BJ (cell line): ENCODE data around the gene CHTF18. TPM values are rescaled to one million over a fixed set of nuclear protein-coding genes. Genes with fewer than 3 reads are reported as not detected.
A peak's percentile ranks its signal among the peaks of the same experiment; 100 is the strongest.

ENCODE experiments used
- CTCF ChIA-PET: fragments of 350-600 bp; formaldehyde crosslinking; extraction: SDS; loops from one replicate; lab custom pipeline; 2021; ENCODE audit warnings: antibody characterized with exemption, inconsistent platforms; lab: Yijun Ruan, JAX
- POLR2A ChIA-PET: fragments of 300-600 bp; sonication (Branson Sonifier 250); formaldehyde crosslinking; extraction: SDS; loops from one replicate; lab custom pipeline; 2021; ENCODE audit warnings: antibody characterized with exemption; lab: Charles Lee
- DNase-seq: peaks from one replicate; pipeline ENCODE4 v3.0.0-alpha.2; 2011; ENCODE audit warnings: low read depth
- H3K27me3 ChIP-seq: 2 replicates; pipeline ENCODE4 v1.6.0; 2011; ENCODE audit warnings: low read length; ENCODE audit not compliant: control insufficient read depth, insufficient read depth
- H3K36me3 ChIP-seq: 2 replicates; pipeline ENCODE4 v1.5.1; 2011; ENCODE audit warnings: low read length; ENCODE audit not compliant: control insufficient read depth, insufficient read depth
- H3K4me3 ChIP-seq: 2 replicates; pipeline ENCODE4 v1.5.1; 2011; ENCODE audit warnings: low read depth, mild to moderate bottlenecking, control low read depth, low read length
- CTCF ChIP-seq: IDR thresholded peaks from 2 replicates; pipeline ENCODE4 v1.5.1; 2011; ENCODE audit warnings: low read depth, mild to moderate bottlenecking, control low read depth, inconsistent platforms, low read length, moderate library complexity; ENCODE audit not compliant: insufficient read depth
- polyA plus RNA-seq: library from polyadenylated mRNA; depleted of rRNA; stranded (reverse); fragments of >200 nt; gene quantifications from 2 replicates; pipeline ENCODE4 v1.2.3, GENCODE V29; 2011

The CHTF18 gene
- polyA plus RNA-seq, 1 experiment = 6.1 TPM

DNA sequence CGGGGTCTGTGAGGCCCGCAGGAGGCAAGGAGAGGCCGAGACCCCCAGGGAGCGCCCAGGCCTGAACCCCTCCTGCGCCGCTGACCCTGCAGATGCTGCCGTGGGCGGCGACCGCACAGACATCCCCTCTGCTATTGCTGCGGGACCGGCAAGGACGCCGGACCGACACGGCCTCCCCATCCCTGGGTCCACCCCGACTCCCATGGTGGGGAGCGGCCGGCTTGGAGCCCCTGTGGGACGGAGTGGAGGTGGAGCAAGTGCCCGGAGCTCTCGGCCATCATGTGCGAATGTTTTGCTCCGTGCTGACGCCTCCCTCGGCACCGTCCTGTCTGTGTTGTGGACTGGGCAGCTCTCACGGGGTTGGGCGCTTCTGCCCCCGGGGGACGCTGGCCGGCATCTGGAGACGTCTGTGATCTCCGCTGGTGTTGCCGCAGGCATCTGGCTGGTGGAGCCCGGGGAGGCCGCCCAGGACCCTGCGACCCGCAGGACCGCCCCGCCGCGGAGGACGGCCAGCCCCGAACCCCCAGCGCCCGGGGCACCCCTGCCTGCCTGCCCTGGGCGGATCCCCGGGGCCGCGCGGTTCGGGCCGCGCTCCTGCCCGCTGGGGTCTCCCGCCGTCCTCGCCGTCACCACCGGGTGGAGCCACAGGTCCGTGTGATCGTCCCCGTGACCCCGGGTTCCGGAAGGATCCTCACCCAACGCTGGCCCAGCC is 24.9 kb downstream of the CHTF18 start:
- Histone ChIP-seq H3K36me3 (no peaks in the 10 kb centered on the region), H3K27me3 (no peaks in the 10 kb centered on the region), H3K4me3 (peak overlapping the region; percentile 34)
- CTCF ChIA-PET = interaction anchor here (0.6 to 3.9 kb wide), 6 partner anchors 101 to 530 kb away, joined by 3 to 54 read pairs (median 4); no protein-coding TSS in a partner anchor
- TF ChIP-seq CTCF = peak; percentile 68
- POLR2A ChIA-PET = interaction anchor here (0.6 kb wide), 1 partner anchor 248 kb away, joined by 4 read pairs; no protein-coding TSS in a partner anchor
- DNase-seq = no peak

- no peaks in the 10 kb centered on the region for H3K27me3 ChIP-seq
- no peak for TF ChIP-seq CTCF
- CTCF ChIA-PET = interaction anchor here (1.2 to 3.9 kb wide), 3 partner anchors 102 to 287 kb away, joined by 3 to 54 read pairs (median 10); no protein-coding TSS in a partner anchor
- H3K36me3 ChIP-seq = no peaks in the 10 kb centered on the region
- peak overlapping the region; percentile 21 for H3K4me3 ChIP-seq
- DNase-seq = no peak
- POLR2A ChIA-PET = no interaction called here
Observed at GRCh38 chr16:813916-814412, 25.5 kb downstream of the CHTF18 start.

DNA sequence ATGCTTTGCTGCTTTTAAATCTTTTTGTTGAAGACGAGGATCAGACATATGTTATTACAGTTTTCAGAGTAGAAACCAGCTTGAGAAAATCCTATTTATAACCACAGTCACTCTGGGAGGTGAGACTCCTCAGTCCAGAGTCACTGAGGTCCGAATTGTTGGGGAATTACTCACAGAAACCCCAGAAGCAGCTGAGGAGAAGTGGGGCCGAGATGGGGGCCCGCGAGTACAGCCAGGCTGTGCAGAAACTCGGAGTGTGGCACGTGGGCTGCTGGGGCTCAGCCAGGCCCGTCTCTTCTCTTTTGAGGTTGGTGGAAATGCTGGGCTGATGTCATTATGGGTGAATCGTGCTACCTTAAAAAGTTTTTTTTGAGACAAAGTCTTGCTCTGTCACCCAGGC is 26.6 kb downstream of the CHTF18 start:
- TF ChIP-seq CTCF = no peak
- ChIA-PET POLR2A (no interaction called here), CTCF (interaction anchor here (0.7 to 3.9 kb wide), 5 partner anchors 103 to 286 kb away, joined by 3 to 54 read pairs (median 7); no protein-coding TSS in a partner anchor)
- no peaks in the 10 kb centered on the region for H3K36me3 ChIP-seq
- DNase-seq = no peak
- H3K4me3 ChIP-seq = no peak overlapping the region
- no peaks in the 10 kb centered on the region for H3K27me3 ChIP-seq

- TF ChIP-seq CTCF = no peak
- Histone ChIP-seq H3K36me3 (no peaks in the 10 kb centered on the region), H3K27me3 (no peaks in the 10 kb centered on the region), H3K4me3 (no peak overlapping the region)
- ChIA-PET POLR2A (no interaction called here), CTCF (interaction anchor here (0.9 to 3.9 kb wide), 3 partner anchors 241 to 285 kb away, joined by 3 to 54 read pairs (median 10); no protein-coding TSS in a partner anchor)
- DNase-seq = no peak
Observed at GRCh38 chr16:815861-816260, 27.4 kb downstream of the CHTF18 start.

DNA sequence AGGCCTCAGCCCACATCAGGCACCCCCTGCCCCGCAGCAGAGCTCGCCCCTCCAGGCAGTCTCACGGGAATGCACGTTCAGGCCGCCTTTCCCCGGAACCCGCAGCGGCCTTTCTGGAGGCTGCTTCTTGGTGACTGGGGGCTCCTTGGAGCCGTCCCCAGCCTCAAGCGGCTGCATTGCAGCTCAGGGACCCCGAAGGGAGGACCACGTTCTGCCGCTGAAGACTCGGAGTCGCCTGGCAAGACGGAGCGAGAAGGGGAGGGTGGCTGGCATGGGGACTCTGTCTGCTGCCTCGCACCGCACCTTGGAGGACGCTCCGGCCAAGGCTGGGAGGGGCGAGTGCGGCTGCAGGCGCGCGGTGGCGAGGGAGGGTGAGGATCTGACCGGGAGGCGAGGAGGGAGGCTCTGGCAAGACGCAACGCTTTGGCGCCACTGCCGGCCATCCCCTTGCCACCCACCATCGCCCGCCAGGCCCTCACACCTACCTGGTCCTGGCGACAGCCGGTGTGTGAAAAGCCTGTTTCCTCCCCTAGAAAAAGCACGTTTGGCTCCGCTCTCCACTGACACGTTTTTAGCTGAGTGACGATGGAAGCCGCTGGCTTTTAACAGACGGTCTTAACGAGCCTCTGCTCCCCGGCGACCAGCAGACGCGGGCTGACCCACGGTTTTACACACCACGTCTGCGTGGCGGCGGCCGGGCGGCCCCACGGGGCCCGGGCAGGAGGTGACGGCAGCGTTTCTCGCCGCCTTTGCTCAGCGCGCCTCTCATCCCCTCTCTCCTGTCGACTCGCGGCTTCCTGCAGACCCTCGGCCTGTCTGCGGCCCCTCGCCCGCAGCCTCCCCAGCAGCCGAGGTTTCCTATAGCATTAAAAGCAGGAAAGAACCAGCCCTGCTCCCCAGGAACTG is 28.8 kb downstream of the CHTF18 start:
- Histone ChIP-seq H3K27me3 (no peaks in the 10 kb centered on the region), H3K36me3 (no peaks in the 10 kb centered on the region), H3K4me3 (no peak overlapping the region)
- DNase-seq = no peak
- ChIA-PET CTCF (interaction anchor here (0.6 to 0.9 kb wide), 2 partner anchors 47 to 240 kb away, joined by 3 read pairs; no protein-coding TSS in a partner anchor), POLR2A (no interaction called here)
- no peak for TF ChIP-seq CTCF
